ENCODE measurements around the gene GAL3ST2.

GAL3ST2 gene

DNA sequence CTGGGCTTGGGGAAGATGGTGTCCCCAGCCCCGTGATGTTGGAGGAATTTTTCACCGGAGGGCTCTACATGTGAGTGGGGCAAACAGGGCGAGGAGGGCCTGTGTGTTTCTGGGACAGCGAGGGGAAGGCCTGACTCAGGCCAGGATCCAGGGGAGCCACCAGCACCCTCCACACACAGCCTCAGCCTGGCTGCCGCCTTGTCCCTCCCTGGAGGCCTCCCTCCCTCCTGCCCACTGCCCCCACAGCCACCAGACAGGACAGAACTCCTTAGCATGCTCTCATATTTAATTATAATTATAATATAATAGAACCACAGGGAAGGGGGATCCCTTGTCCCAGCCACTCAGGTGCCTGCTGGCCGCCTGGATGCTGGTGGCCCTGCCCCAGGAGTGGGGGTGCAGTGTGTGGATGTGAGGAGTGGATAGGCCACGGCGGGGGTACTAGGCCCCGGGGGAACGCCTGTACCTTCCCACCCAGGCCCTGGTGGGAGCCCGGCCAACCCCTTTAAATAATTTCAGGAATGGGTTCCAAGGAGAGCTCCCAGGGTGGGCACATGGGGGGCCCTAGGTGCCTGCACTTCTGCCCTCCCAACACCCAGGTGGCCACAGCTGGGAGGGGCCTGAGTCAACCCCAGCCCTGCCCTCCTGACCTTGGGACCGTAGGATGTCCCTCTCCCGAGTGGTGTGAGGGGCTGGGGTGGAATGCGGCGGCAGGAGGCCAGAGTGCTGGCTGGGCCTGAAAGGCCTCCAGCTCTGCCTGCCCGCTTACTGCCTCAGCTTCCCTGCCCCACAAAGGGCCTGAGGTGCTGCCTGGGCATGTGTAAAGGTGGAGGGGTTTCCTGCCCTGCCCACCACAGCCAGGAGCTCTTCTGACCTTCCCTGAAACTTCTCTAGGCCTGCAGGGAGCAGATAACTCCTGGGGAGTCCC lies 73.3 kb downstream of the GAL3ST2 start:
- no peak for DNase-seq

DNA sequence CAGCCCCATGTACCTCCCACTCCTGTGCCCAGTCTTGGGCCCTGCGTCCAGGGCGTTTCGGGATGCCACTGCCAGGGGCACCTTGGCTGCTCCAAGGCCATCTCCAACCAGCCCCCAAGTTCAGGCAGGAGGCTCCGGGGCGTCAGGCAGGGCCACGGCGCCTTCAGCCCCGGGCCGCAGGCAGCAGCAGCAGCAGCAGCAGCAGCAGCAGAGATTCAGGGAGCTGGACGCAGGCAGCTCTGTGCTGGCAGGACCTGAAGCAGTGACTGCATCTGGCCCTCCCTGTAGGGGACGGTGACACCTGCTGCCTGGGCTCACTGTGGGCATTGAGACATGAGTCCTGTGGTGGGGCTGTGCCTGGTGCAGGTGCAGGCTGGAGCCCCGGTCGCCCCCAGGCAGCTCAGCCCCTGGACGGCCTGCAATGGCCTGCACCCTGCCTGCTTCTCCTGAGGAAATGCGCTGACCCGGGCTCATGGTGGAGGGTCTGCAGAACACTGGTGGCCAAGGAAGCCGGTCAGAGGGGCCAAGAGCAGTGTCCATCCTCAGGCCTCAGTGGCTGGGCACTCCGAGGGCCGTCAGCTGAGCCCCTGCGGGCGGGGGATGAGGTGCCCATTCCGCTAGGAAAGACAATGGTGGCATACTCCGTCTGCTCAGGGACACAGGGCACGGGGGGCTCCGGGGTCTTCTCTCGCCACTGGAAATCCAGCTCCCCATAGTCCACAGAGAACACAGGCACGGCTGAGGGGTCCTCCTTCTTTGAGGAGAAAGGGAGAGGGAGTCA lies 74.1 kb downstream of the GAL3ST2 start:
- no peak for DNase-seq

DNA sequence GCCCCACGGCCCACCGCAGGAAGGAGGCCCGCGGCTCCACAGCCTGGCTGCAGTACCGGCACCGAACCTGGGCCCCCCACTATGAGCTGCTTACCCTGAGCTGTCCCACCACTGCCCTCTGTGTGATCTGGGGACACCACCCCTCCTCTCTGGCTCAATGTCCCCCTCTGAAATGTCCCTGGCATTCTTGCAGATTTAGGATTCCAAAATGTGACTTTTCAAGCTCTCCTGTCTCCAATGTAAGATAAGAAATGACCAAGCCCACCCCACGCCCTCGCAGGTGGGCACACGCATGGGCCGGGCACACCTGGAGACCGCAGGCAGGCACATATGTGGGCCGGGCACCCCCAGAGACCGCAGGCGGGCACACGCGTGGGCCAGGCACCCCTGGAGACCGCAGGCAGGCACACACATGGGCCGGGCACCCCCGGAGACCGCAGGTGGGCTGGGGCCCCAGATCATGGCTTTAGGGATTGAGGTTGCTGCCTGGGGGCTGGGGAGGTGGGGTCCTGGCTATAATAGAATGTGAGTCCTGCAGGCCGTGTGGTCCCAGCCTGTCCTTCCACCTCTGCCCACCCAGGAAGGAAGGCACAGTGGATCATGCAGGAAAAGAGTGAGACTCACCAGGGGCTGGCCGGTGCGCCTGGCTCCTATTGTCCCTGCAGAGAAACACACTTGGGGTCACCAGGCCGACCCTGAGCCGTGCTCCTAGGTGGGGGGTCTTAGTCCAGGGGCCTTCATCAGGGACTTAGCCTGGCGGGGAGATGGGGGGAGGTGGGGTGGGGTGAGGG lies 74.9 kb downstream of the GAL3ST2 start:
- no peak for DNase-seq

DNA sequence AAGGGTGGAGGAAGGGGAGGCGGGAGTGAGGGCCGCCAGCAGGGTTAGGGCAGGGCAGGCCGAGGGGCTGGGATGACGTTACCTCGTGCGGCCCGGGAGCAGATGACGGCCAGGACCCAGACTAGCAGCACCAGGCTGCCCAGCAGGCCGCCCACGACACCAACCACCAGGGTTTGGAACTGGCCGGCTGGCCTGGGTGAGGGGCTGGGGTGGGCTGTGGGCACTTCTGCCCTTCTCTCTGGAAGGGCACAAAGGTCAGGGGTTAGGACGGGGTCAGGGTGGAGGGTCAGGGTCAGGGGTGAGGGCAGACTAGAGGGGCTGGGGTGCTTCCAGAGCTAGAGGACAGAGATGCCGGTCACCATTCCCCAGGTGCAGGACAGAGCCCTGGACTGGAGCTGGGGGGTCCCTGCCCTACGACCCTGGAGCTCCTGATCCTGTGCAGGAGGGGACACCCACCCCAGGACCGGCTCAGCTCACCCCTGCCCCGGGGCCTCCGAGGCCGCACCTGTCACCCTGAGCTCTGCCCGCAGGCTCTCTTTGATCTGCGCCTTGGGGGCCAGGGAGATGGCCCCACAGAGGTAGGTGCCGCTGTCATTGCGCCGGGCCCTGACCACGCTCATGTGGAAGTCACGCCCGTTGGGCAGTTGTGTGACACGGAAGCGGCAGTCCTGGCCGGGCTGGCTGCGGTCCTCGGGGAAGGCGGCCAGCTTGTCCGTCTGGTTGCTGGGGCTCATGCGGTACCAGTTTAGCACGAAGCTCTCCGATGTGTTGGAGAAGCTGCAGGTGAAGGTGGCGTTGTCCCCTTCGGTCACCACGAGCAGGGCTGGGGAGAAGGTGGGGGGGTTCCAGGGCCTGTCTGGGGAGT lies 75.7 kb downstream of the GAL3ST2 start:
- no peak for DNase-seq

DNA sequence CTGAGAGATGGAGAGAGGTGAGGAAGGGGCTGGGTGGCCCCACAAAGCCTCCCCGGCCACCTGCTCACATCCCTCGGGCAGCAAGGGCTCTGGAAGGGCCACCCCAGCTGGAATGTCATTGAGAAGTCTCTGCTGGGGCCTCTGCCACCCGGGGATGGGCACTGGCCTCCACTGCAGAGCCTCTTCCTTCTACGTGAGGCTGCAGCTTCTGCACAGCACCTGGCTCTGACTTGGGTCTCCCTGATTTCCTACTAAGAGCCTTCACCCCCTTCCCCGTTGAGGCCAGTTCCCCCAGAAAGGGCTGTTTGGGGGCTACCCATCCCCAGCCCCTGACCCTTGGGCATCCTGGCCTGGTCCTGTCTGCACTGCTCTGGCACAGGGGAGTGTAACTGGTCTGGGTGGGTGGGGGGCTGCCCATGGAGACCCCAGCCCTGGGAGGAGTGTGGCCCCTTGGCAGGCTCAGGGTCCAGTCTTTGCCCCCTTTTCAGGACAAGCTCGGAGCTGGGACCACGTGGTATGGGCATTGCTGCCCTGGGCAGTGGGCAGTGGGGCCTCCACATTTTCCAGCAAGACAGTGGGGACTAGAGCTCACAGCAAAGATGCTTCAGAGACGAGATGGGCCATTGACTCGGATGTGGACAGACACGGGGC lies 76.5 kb downstream of the GAL3ST2 start:
- DNase-seq: no peak
